PC-3 (cell line): ENCODE data around the gene GPX3. TPM values are rescaled to one million over a fixed set of nuclear protein-coding genes. Genes with fewer than 3 reads are reported as not detected.

ENCODE experiments used
- ATAC-seq: fragments of 200-7000 bp; cut with Tn5 transposase; 2 replicates; pipeline ENCODE4 v1.9.1; 2020; ENCODE audit warnings: mild to moderate bottlenecking, moderate library complexity
- Bru-seq: library from RNA; stranded (reverse); fragments of 400-500 nt; gene quantifications from one replicate; lab custom pipeline; 2021; lab: Mats Ljungman, UMichigan
- BruChase-seq, 2 experiments: library from RNA; stranded (reverse); fragments of 400-500 nt; gene quantifications; one replicate each; lab custom pipeline; 2021; lab: Mats Ljungman, UMichigan
- BruUV-seq: library from RNA; stranded (reverse); fragments of 400-500 nt; replicated peaks from 2 replicates; lab custom pipeline; 2021; lab: Mats Ljungman, UMichigan
- CTCF ChIA-PET: fragments of 300-600 bp; sonication (Branson Sonifier 250); formaldehyde crosslinking; loops from one replicate; lab custom pipeline; 2022; ENCODE audit warnings: antibody characterized with exemption; lab: Charles Lee
- POLR2A ChIA-PET: fragments of 300-600 bp; sonication (Branson Sonifier 250); formaldehyde crosslinking; loops from one replicate; lab custom pipeline; 2022; ENCODE audit warnings: antibody characterized with exemption; ENCODE audit not compliant: unreplicated experiment; lab: Charles Lee
- DNase-seq: peaks from one replicate; pipeline ENCODE4 v3.0.0-alpha.2; 2015
- H2AFZ ChIP-seq: fragments of 300-600 bp; sonication (generic); 2 replicates; pipeline ENCODE4 v1.6.0; 2016; ENCODE audit warnings: antibody characterized with exemption, low read length
- H3F3A ChIP-seq: fragments of 300-600 bp; sonication (generic); one replicate; pipeline ENCODE4 v1.6.0; 2017; ENCODE audit warnings: antibody characterized with exemption, low read length, control low read depth, mild to moderate bottlenecking; ENCODE audit not compliant: unreplicated experiment
- H3K27ac ChIP-seq: fragments of 300-600 bp; sonication (generic); 2 replicates; pipeline ENCODE4 v1.5.1; 2016; ENCODE audit warnings: mild to moderate bottlenecking, low read length
- H3K27me3 ChIP-seq: fragments of 300-600 bp; sonication (generic); 2 replicates; pipeline ENCODE4 v1.6.1; 2016; ENCODE audit warnings: low read length, mixed read lengths
- H3K36me3 ChIP-seq: fragments of 300-600 bp; sonication (generic); 2 replicates; pipeline ENCODE4 v1.6.1; 2016; ENCODE audit warnings: low read depth, mixed run types, low read length, mixed read lengths
- H3K4me1 ChIP-seq: fragments of 300-600 bp; sonication (generic); 2 replicates; pipeline ENCODE4 v1.5.1; 2016; ENCODE audit warnings: low read length; ENCODE audit not compliant: insufficient read depth
- H3K4me2 ChIP-seq: fragments of 300-600 bp; sonication (generic); 2 replicates; pipeline ENCODE4 v1.6.0; 2016; ENCODE audit warnings: low read length
- H3K4me3 ChIP-seq: fragments of 300-600 bp; sonication (generic); 2 replicates; pipeline ENCODE4 v1.5.1; 2016; ENCODE audit warnings: mild to moderate bottlenecking, low read length, mixed read lengths
- H3K79me2 ChIP-seq: fragments of 300-600 bp; sonication (generic); 2 replicates; pipeline ENCODE4 v1.6.1; 2017; ENCODE audit warnings: low read length, mixed read lengths
- H3K9ac ChIP-seq: fragments of 300-600 bp; sonication (generic); 2 replicates; pipeline ENCODE4 v1.6.0; 2016; ENCODE audit warnings: mild to moderate bottlenecking, low read length
- H3K9me2 ChIP-seq: fragments of 300-600 bp; sonication (generic); replicated peaks from 2 replicates; pipeline ENCODE4 v1.6.1; 2016; ENCODE audit warnings: mixed run types, low read length, mixed read lengths
- H3K9me3 ChIP-seq: fragments of 300-600 bp; sonication (generic); 2 replicates; pipeline ENCODE4 v1.6.1; 2016; ENCODE audit warnings: low read length, mixed read lengths
- H4K20me1 ChIP-seq: fragments of 300-600 bp; sonication (generic); 2 replicates; pipeline ENCODE4 v1.6.1; 2016; ENCODE audit warnings: low read length, mixed read lengths
- EZH2 ChIP-seq: fragments of 300-600 bp; sonication (generic); IDR thresholded peaks from one replicate; pipeline ENCODE4 v1.6.1; 2017; ENCODE audit warnings: antibody characterized with exemption, mild to moderate bottlenecking, low read length; ENCODE audit not compliant: unreplicated experiment
- EZH2phosphoT487 ChIP-seq: fragments of 300-600 bp; sonication (generic); IDR thresholded peaks from 2 replicates; pipeline ENCODE4 v1.6.1; 2018; ENCODE audit warnings: mild to moderate bottlenecking, antibody characterized with exemption, low read length, borderline replicate concordance
- intact Hi-C: fragments of 100-400 bp; cut with micrococcal nuclease; formaldehyde crosslinking; loops from 2 replicates; pipeline ENCODE4 v1.9.0; 2023
- long read RNA-seq: library from polyadenylated mRNA; unstranded; transcript quantifications from one replicate; pipeline ENCODE4 v2.0.0, GENCODE V29; 2021; ENCODE audit not compliant: unreplicated experiment
- total RNA-seq: library from RNA; depleted of rRNA; stranded (reverse); fragments of >200 nt; gene quantifications from 2 replicates; pipeline ENCODE4 v1.2.3, GENCODE V29; 2014; rRNA removed
- TF ChIP-seq, protein P1 (sequence below): fragments of 300-600 bp; sonication (generic); conservative IDR thresholded peaks from 2 replicates; pipeline ENCODE4 v1.5.1; 2017; ENCODE audit warnings: antibody characterized with exemption, low read depth, mild to moderate bottlenecking, low read length

The GPX3 gene
- total RNA-seq, result not detected in 2 replicates
- percentile 12 among the genes with signal in this experiment for Bru-seq, nascent RNA
- BruChase-seq, experiment 1, labeled RNA remaining after a 6-hour chase, result percentile 12 among the genes with signal in this experiment
- not detected for BruChase-seq, experiment 2, labeled RNA remaining after a 2-hour chase
- long read RNA-seq, partial matches to known transcripts, result 0 of 3 reads
- long read RNA-seq, other reads (novel, unspliced or antisense), result 3 of 3 reads

DNA sequence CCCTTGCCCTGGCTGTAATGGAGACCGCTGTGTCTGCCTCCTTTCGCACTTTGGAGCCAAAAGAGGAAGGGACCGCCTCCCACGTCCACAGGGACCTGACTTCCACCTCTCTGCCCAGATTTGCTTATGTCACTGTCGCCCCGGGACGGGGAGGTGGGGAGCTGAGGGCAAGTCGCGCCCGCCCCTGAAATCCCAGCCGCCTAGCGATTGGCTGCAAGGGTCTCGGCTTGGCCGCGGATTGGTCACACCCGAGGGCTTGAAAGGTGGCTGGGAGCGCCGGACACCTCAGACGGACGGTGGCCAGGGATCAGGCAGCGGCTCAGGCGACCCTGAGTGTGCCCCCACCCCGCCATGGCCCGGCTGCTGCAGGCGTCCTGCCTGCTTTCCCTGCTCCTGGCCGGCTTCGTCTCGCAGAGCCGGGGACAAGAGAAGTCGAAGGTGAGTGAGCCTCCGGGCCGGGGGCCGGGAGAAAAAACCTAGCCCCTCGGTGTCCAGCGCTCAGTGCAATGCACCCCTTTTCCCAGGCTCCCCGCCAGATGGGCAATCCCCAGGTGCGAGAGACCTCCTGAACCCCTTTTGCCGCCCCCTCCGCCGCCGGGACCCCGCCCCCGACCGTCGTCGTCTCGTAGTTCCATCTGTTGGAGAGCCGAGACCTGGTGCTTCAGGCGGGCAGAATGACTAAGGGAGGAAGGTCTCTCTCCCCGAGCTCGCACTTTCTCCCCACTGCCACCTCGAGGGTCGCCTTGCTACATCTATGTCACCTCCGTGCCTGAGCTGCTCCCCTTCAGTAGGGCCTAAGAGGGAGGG, at the start of gene GPX3:
Gene GPX3 (plus strand): TSS at position 288 of the 807 bp plus-strand sequence. CDS start 64 bp downstream, at position 352.
- no peak within 1 kb of the TSS for H3K9ac ChIP-seq
- BruUV-seq, result no TSS peak
- H3K4me3 ChIP-seq, result no peak within 1 kb of the TSS
- H3F3A ChIP-seq, result no peaks in the 10 kb centered on the region
- no peaks in the 10 kb centered on the region for H3K9me3 ChIP-seq
- no peak within 1 kb of the TSS for H2AFZ ChIP-seq
- H3K9me2 ChIP-seq, result no peaks in the 10 kb centered on the region
- POLR2A ChIA-PET, result no interaction called here
- DNase-seq, result no peak
- CTCF ChIA-PET, result no interaction called here
- peaks cover 31% of the 10 kb centered on the region for H3K4me1 ChIP-seq
- H3K79me2 ChIP-seq, result no peaks in the 10 kb centered on the region
- H3K27ac ChIP-seq, result no peak within 1 kb of the TSS
- no peaks in the 10 kb centered on the region for H3K36me3 ChIP-seq
- no peaks in the 10 kb centered on the region for H3K27me3 ChIP-seq
- no peaks in the 10 kb centered on the region for H4K20me1 ChIP-seq
- ATAC-seq, result no peak
- intact Hi-C loops, result no loop called here
- TF ChIP-seq EZH2 (no peak), EZH2phosphoT487 (no peak)
- TF ChIP-seq, protein P1, sequence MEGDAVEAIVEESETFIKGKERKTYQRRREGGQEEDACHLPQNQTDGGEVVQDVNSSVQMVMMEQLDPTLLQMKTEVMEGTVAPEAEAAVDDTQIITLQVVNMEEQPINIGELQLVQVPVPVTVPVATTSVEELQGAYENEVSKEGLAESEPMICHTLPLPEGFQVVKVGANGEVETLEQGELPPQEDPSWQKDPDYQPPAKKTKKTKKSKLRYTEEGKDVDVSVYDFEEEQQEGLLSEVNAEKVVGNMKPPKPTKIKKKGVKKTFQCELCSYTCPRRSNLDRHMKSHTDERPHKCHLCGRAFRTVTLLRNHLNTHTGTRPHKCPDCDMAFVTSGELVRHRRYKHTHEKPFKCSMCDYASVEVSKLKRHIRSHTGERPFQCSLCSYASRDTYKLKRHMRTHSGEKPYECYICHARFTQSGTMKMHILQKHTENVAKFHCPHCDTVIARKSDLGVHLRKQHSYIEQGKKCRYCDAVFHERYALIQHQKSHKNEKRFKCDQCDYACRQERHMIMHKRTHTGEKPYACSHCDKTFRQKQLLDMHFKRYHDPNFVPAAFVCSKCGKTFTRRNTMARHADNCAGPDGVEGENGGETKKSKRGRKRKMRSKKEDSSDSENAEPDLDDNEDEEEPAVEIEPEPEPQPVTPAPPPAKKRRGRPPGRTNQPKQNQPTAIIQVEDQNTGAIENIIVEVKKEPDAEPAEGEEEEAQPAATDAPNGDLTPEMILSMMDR, result no peak
- H3K4me2 ChIP-seq, result no peak within 1 kb of the TSS

DNA sequence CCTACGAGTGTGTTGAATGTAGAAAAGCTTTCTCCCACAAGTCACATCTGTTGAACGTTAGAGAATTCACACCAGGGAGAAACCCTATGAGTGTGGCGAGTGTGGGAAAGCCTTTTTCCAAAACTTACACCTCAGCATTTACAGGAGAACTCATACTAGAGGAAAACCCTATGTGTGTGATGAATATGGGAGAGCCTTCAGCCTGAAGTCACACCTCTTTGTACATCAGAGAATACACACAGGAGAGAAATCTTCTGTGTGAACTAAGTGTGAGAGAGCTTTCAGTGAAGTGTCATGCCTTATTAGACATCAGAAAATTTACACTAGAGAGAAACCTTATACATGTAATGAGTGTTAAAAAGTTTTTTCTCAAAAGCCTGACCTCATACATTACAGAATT, 41.8 kb upstream of the GPX3 start:
- CTCF ChIA-PET, result no interaction called here
- no peaks in the 10 kb centered on the region for H3K79me2 ChIP-seq
- no peak overlapping the region for H2AFZ ChIP-seq
- H3K4me2 ChIP-seq, result no peak overlapping the region
- H3K9me3 ChIP-seq, result peaks cover 32% of the 10 kb centered on the region
- no peaks in the 10 kb centered on the region for H3K4me1 ChIP-seq
- no peaks in the 10 kb centered on the region for H3K9me2 ChIP-seq
- H3K36me3 ChIP-seq, result no peaks in the 10 kb centered on the region
- TF ChIP-seq, protein P1, result no peak
- TF ChIP-seq EZH2, result no peak
- no peak for TF ChIP-seq EZH2phosphoT487
- ATAC-seq (no peak), DNase-seq (no peak)
- no peak overlapping the region for H3K9ac ChIP-seq
- H4K20me1 ChIP-seq, result no peaks in the 10 kb centered on the region
- no peaks in the 10 kb centered on the region for H3K27me3 ChIP-seq
- H3K4me3 ChIP-seq, result no peak overlapping the region
- intact Hi-C loops, result no loop called here
- POLR2A ChIA-PET, result no interaction called here
- no TSS peak for BruUV-seq
- H3K27ac ChIP-seq, result no peak overlapping the region
- H3F3A ChIP-seq, result no peaks in the 10 kb centered on the region
